Neuronal stem cell (in vitro differentiated cells): ENCODE data around the gene EPO.
"Not testable (repeated sequence)": the region's sequence is repeated elsewhere in the genome, so short reads cannot be mapped to it uniquely, and the experiment has no call there.

Experiments used
- DNase-seq: peaks from one replicate; pipeline ENCODE4 v3.0.0-alpha.2; 2013; ENCODE audit warnings: low spot score
- H2AFZ ChIP-seq: one replicate; pipeline ENCODE4 v1.6.1; 2013; ENCODE audit warnings: mild to moderate bottlenecking, low read length, inconsistent platforms
- H2AK5ac ChIP-seq: 2 replicates; pipeline ENCODE4 v1.6.1; 2013; ENCODE audit warnings: low read depth, mild to moderate bottlenecking, inconsistent platforms, low read length, moderate library complexity, mixed read lengths
- H2BK120ac ChIP-seq: 2 replicates; pipeline ENCODE4 v1.6.1; 2013; ENCODE audit warnings: low read depth, mild to moderate bottlenecking, inconsistent platforms, low read length, moderate library complexity, mixed read lengths
- H2BK12ac ChIP-seq: one replicate; pipeline ENCODE4 v1.6.1; 2013; ENCODE audit warnings: low read length, inconsistent platforms
- H2BK15ac ChIP-seq: 2 replicates; pipeline ENCODE4 v1.6.1; 2013; ENCODE audit warnings: mild to moderate bottlenecking, low read length, inconsistent platforms, mixed read lengths
- H2BK5ac ChIP-seq: one replicate; pipeline ENCODE4 v1.6.1; 2013; ENCODE audit warnings: inconsistent platforms, mild to moderate bottlenecking, low read length, moderate library complexity
- H3K14ac ChIP-seq: one replicate; pipeline ENCODE4 v1.6.1; 2013; ENCODE audit warnings: low read length, inconsistent platforms
- H3K18ac ChIP-seq: 2 replicates; pipeline ENCODE4 v1.6.1; 2013; ENCODE audit warnings: low read length, inconsistent platforms
- H3K23ac ChIP-seq: 2 replicates; pipeline ENCODE4 v1.6.1; 2013; ENCODE audit warnings: low read depth, mild to moderate bottlenecking, mixed read lengths, low read length, inconsistent platforms; ENCODE audit not compliant: poor library complexity
- H3K27ac ChIP-seq: replicated peaks from 3 replicates; pipeline ENCODE4 v1.5.1; 2013; ENCODE audit warnings: low read length, inconsistent platforms
- H3K27me3 ChIP-seq, 3 experiments: 2 replicates each; pipeline ENCODE4 v1.6.1; 2013; ENCODE audit warnings: low read length in 3 of 3, mild to moderate bottlenecking in 2 of 3, inconsistent platforms in 1 of 3, low read depth in 1 of 3, mixed read lengths in 1 of 3, moderate library complexity in 1 of 3; ENCODE audit not compliant: control insufficient read depth in 3 of 3, insufficient read depth in 3 of 3
- H3K36me3 ChIP-seq, 2 donors: replicated peaks in 1 of 2; 2 replicates each; pipeline ENCODE4 v1.6.1; 2013; ENCODE audit warnings: low read length in 2 of 2; ENCODE audit not compliant: control insufficient read depth in 2 of 2, insufficient read depth in 2 of 2
- H3K4ac ChIP-seq: 2 replicates; pipeline ENCODE4 v1.6.1; 2013; ENCODE audit warnings: inconsistent platforms, mild to moderate bottlenecking, low read length, moderate library complexity
- H3K4me1 ChIP-seq, 2 donors: 1 replicate in 1 of 2; 2 replicates in 1 of 2; pipeline ENCODE4 v1.6.1; 2013; ENCODE audit warnings: low read length in 2 of 2, low read depth in 1 of 2; ENCODE audit not compliant: control insufficient read depth in 2 of 2, insufficient read depth in 1 of 2
- H3K4me2 ChIP-seq: one replicate; pipeline ENCODE4 v1.6.1; 2013; ENCODE audit warnings: mild to moderate bottlenecking, low read length, inconsistent platforms; ENCODE audit not compliant: insufficient read depth, poor library complexity, severe bottlenecking
- H3K4me3 ChIP-seq, 2 donors: 2 replicates each; pipeline ENCODE4 v1.5.1; 2013; ENCODE audit warnings: low read length in 2 of 2, mild to moderate bottlenecking in 2 of 2, inconsistent platforms in 1 of 2, moderate library complexity in 1 of 2
- H3K79me1 ChIP-seq: one replicate; pipeline ENCODE4 v1.6.1; 2013; ENCODE audit warnings: low read depth, mild to moderate bottlenecking, inconsistent platforms, low read length, moderate library complexity
- H3K9ac ChIP-seq: one replicate; pipeline ENCODE4 v1.6.1; 2013; ENCODE audit warnings: mild to moderate bottlenecking, low read depth, low read length, inconsistent platforms; ENCODE audit not compliant: poor library complexity
- H3K9me3 ChIP-seq, 2 donors: replicated peaks in 1 of 2; 2 replicates each; pipeline versions ENCODE3 to v1.6.1; 2013; ENCODE audit warnings: low read length in 2 of 2, mild to moderate bottlenecking in 2 of 2, inconsistent platforms in 1 of 2, low read depth in 1 of 2, mixed read lengths in 1 of 2, moderate library complexity in 1 of 2; ENCODE audit not compliant: control insufficient read depth in 2 of 2, insufficient read depth in 1 of 2
- H4K8ac ChIP-seq: one replicate; pipeline ENCODE4 v1.6.1; 2013; ENCODE audit warnings: low read depth, mild to moderate bottlenecking, inconsistent platforms, low read length, moderate library complexity
- H4K91ac ChIP-seq: one replicate; pipeline ENCODE4 v1.6.1; 2013; ENCODE audit warnings: low read length, low read depth, mild to moderate bottlenecking, inconsistent platforms; ENCODE audit not compliant: poor library complexity
- WGBS, 2 donors: extraction: QIAGEN DNeasy Blood & Tissue Kit; methylation state at CpG; one replicate each; pipeline ENCODE4 v1.1.7; 2013; ENCODE audit warnings: missing lambda C conversion rate in 2 of 2, mixed read lengths in 1 of 2; ENCODE audit not compliant: insufficient read length in 2 of 2, insufficient replicate concordance in 1 of 2; ENCODE audit errors: extremely low coverage in 2 of 2; 5-methylcytosine and 5-hydroxymethylcytosine counted together

Gene EPO

DNA sequence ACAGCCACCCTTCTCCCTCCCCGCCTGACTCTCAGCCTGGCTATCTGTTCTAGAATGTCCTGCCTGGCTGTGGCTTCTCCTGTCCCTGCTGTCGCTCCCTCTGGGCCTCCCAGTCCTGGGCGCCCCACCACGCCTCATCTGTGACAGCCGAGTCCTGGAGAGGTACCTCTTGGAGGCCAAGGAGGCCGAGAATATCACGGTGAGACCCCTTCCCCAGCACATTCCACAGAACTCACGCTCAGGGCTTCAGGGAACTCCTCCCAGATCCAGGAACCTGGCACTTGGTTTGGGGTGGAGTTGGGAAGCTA, 1.2 kb downstream of the EPO start:
- H4K8ac ChIP-seq = no peak overlapping the region
- no peak overlapping the region for H3K4me3 ChIP-seq
- peak overlapping the region; percentile 30 for H2BK12ac ChIP-seq
- no peak overlapping the region for H4K91ac ChIP-seq
- H3K18ac ChIP-seq = peak overlapping the region; percentile 67
- peaks cover 2% of the 10 kb centered on the region for H3K79me1 ChIP-seq
- H3K27ac ChIP-seq = no peak overlapping the region
- H3K9ac ChIP-seq = no peak overlapping the region
- no peaks in the 10 kb centered on the region for H3K36me3 ChIP-seq
- peak overlapping the region; percentile 64 for H2BK120ac ChIP-seq
- DNase-seq = no peak
- no CpG with 5 or more reads among the region's 8 CpGs for WGBS, 2 donors
- H2AK5ac ChIP-seq = peak overlapping the region; percentile 32
- H3K4ac ChIP-seq = no peak overlapping the region
- H3K14ac ChIP-seq = peak overlapping the region; percentile 63
- peaks cover 3 to 6% of the 10 kb centered on the region in 2 donors for H3K4me1 ChIP-seq
- peak overlapping the region; percentile 48 for H2BK5ac ChIP-seq
- H3K9me3 ChIP-seq = peaks cover 4% of the 10 kb centered on the region in 2 donors
- peak overlapping the region; percentile 75 for H2BK15ac ChIP-seq
- H3K4me2 ChIP-seq = no peak overlapping the region
- peaks cover 9 to 55% (median 34%) of the 10 kb centered on the region in 3 experiments for H3K27me3 ChIP-seq
- peak overlapping the region; percentile 94 for H3K23ac ChIP-seq
- H2AFZ ChIP-seq = peak overlapping the region; percentile 78

DNA sequence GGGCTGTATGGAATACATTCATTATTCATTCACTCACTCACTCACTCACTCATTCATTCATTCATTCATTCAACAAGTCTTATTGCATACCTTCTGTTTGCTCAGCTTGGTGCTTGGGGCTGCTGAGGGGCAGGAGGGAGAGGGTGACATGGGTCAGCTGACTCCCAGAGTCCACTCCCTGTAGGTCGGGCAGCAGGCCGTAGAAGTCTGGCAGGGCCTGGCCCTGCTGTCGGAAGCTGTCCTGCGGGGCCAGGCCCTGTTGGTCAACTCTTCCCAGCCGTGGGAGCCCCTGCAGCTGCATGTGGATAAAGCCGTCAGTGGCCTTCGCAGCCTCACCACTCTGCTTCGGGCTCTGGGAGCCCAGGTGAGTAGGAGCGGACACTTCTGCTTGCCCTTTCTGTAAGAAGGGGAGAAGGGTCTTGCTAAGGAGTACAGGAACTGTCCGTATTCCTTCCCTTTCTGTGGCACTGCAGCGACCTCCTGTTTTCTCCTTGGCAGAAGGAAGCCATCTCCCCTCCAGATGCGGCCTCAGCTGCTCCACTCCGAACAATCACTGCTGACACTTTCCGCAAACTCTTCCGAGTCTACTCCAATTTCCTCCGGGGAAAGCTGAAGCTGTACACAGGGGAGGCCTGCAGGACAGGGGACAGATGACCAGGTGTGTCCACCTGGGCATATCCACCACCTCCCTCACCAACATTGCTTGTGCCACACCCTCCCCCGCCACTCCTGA, 2.4 kb downstream of the EPO start:
- Histone ChIP-seq H2BK120ac (no peak overlapping the region), H3K4me2 (no peak overlapping the region), H4K8ac (no peak overlapping the region), H2AFZ (no peak overlapping the region), H2BK5ac (no peak overlapping the region), H4K91ac (no peak overlapping the region), H2AK5ac (peak overlapping the region; percentile 18), H3K4me1 (peaks cover 3 to 6% of the 10 kb centered on the region in 2 donors), H3K9ac (no peak overlapping the region), H3K79me1 (peaks cover 2% of the 10 kb centered on the region), H3K23ac (no peak overlapping the region), H3K4ac (no peak overlapping the region), H3K27ac (no peak overlapping the region), H3K9me3 (peaks cover 2 to 4% of the 10 kb centered on the region in 2 donors), H3K14ac (no peak overlapping the region), H3K18ac (no peak overlapping the region), H2BK15ac (no peak overlapping the region), H3K27me3 (peaks cover 9 to 60% (median 34%) of the 10 kb centered on the region in 3 experiments), H3K36me3 (no peaks in the 10 kb centered on the region), H3K4me3 (no peak overlapping the region), H2BK12ac (no peak overlapping the region)
- DNase-seq = no peak
- no CpG with 5 or more reads among the region's 17 CpGs for WGBS, 2 donors

DNA sequence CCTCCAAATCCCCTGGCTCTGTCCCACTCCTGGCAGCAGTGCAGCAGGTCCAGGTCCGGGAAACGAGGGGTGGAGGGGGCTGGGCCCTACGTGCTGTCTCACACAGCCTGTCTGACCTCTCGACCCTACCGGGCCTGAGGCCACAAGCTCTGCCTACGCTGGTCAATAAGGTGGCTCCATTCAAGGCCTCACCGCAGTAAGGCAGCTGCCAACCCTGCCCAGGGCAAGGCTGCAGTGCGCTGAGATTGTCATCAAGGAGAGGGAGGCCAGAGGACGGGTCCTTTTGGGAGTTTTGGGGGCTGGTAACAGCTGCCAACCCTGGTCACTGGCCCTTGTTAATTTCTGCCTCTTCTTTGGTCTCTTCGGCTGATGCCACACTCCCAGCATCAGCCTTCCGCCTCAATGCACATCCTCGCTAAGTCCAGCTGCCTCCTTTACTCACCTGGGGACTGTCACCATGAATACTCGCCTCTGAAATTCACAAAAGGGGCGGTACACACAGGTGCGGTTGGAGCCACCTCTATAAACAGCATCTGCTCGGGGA, 3.5 kb downstream of the EPO start:
- no peaks in the 10 kb centered on the region for H3K36me3 ChIP-seq
- no peak overlapping the region for H3K14ac ChIP-seq
- peaks cover 2 to 3% of the 10 kb centered on the region in 2 donors for H3K9me3 ChIP-seq
- peaks cover 3 to 6% of the 10 kb centered on the region in 2 donors for H3K4me1 ChIP-seq
- no peak overlapping the region for H3K23ac ChIP-seq
- H4K8ac ChIP-seq = no peak overlapping the region
- H3K79me1 ChIP-seq = peaks cover 2% of the 10 kb centered on the region
- no peak overlapping the region for H3K18ac ChIP-seq
- H3K4me2 ChIP-seq = no peak overlapping the region
- H2AFZ ChIP-seq = no peak overlapping the region
- H2BK15ac ChIP-seq = peak overlapping the region; percentile 16
- peaks cover 9 to 67% (median 34%) of the 10 kb centered on the region in 3 experiments for H3K27me3 ChIP-seq
- H2BK12ac ChIP-seq = no peak overlapping the region
- DNase-seq = no peak
- H2AK5ac ChIP-seq = no peak overlapping the region
- H3K9ac ChIP-seq = peak overlapping the region; percentile 75
- H3K27ac ChIP-seq = no peak overlapping the region
- peak overlapping the region; percentile 1 for H2BK5ac ChIP-seq
- no CpG with 5 or more reads among the region's 16 CpGs for WGBS, 2 donors
- no peak overlapping the region for H2BK120ac ChIP-seq
- no peak overlapping the region for H4K91ac ChIP-seq
- H3K4ac ChIP-seq = no peak overlapping the region
- H3K4me3 ChIP-seq = no peak overlapping the region

DNA sequence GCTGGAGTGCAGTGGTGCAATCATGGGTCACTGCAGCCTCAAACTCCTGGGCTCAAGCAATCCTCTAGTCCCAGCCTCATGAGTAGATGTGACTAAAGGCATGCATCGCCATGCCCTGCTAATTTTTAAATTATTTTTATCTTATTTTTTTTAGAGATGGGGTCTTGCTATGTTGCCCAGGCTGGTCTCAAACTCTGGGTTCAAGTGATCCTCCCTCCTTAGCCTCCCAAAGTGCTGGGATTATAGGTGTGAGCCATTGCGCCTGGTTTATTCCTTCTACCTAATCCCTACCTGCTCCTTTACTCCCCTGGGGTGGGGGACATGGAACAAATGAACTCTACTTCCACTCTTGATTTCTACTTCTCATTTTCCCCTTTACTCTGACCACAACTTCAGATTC, 4.1 kb downstream of the EPO start:
- H3K27me3 ChIP-seq = peaks cover 9 to 67% (median 33%) of the 10 kb centered on the region in 3 experiments
- WGBS, 2 donors = no CpG with 5 or more reads among the region's 2 CpGs

More for the DNA sequence above, 4.1 kb downstream of the EPO start:
- not testable (repeated sequence) for H3K14ac ChIP-seq, H3K4me3 ChIP-seq, H2AK5ac ChIP-seq, H2BK120ac ChIP-seq, H3K4me2 ChIP-seq, H2AFZ ChIP-seq, H3K79me1 ChIP-seq, H2BK5ac ChIP-seq, H3K4ac ChIP-seq, H3K4me1 ChIP-seq, H3K36me3 ChIP-seq, H2BK12ac ChIP-seq, H3K23ac ChIP-seq, H3K9me3 ChIP-seq, H2BK15ac ChIP-seq, H3K18ac ChIP-seq, H3K9ac ChIP-seq, H3K27ac ChIP-seq, H4K91ac ChIP-seq, H4K8ac ChIP-seq, DNase-seq
